DOHH2 (cell line): Measurements from ENCODE around the gene RNF103.

ENCODE experiments used
- CTCF ChIP-seq: fragments of 200-600 bp; sonication (generic); IDR thresholded peaks from one replicate; pipeline ENCODE4 v1.5.1; 2014; ENCODE audit warnings: antibody characterized with exemption, mild to moderate bottlenecking, low read depth, low read length; ENCODE audit not compliant: poor library complexity, severe bottlenecking
- EZH2phosphoT487 ChIP-seq: fragments of 200-600 bp; sonication (generic); IDR thresholded peaks from 2 replicates; pipeline ENCODE4 v1.6.1; 2017; ENCODE audit warnings: borderline replicate concordance, mild to moderate bottlenecking, antibody characterized with exemption, low read length, moderate library complexity, mixed read lengths

GRCh38 chr2:86610871-86611270 lies 12.8 kb downstream of the RNF103 start:
- TF ChIP-seq CTCF (no peak), EZH2phosphoT487 (no peak)
